MV-4-11 (cell line): Measurements from ENCODE around the gene PGA4.

ENCODE experiments used
- DNase-seq: peaks from one replicate; lab custom pipeline; 2025; lab: John Stamatoyannopoulos, UW

The PGA4 gene

DNA sequence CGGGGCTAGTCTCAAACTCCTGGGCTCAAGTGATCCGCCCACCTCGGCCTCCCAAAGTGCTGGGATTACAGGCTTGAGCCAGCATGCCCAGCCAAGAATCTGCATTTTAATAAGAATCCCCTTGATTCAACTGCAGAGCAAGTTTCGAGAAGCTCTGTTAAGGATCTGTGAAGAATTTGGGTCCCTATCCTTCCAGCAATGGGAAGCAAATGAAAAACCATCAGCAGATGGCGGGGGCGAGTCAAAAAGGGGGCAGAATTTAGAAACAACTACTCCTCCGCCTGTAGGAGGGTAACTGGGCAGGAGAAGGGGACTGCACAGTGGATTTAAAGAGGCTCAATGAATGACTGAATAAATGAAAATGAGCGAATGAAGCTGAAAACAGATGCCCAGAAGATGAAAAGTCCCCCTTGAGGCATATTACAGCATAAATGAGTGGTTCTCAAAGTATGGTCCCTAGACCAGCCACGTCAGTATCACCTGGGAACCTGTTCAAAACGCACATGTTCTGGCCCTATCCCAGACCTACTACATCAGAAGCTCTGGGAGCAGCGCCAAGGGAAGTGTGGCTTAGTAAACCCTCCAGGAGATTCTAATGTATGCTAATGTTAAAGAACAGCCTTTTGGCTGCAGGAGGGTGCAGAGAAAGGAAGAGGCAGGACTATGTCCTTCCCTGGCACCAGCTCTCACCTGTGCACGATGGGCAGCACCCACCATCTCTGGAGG, 58.0 kb downstream of the PGA4 start:
- DNase-seq = no peak

GRCh38 chr11:61280883-61281580, 58.9 kb downstream of the PGA4 start:
- no peak for DNase-seq
